ENCODE measurements around the gene MT2A. TPM values are rescaled to one million over a fixed set of nuclear protein-coding genes. Genes with fewer than 3 reads are reported as not detected.

MT2A gene
- total and polyA plus RNA-seq, 10 of the 15 experiments (the other 5 are each of a cell fraction or from before 2014, with no cell fraction given) = 7.3 to 271 (median 53.5) TPM

DNA sequence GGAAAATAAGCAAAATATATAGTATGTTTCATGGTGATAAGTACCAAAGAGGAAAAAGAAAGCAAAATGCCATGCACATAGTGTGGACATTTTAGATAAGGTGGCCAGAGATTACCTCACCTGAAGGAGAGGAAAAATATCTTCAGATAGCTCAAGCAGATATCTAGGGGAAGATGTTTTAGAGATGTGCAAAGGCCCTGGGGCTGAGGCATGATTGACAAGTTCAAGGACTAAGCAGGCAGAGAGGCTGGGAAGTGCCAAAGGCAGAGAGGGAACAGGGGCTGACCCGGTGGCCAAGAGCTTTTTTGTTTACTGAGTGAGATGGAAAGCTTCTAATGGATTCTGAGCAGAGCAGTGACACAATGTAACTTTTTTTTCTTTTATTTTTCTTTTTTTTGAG, 47.9 kb upstream of the MT2A start:
- no TSS peak for BruUV-seq (replicated peaks)
- Histone ChIP-seq H3K79me2 (ENCODE audit: control insufficient read depth, insufficient read depth, low read length) (no peaks in the 10 kb centered on the region), H3K4me2 (ENCODE audit: control insufficient read depth, insufficient read depth) (no peak overlapping the region), H3K27me3 (replicated peaks in 1 of 2; ENCODE audit: control insufficient read depth in 2 of 2, insufficient read depth in 2 of 2, low read length in 1 of 2) (no peaks in the 10 kb centered on the region; a peak in 2 of 4 replicates), H3K9me3 (replicated peaks; ENCODE audit: control insufficient read depth, insufficient read depth, low read length) (no peaks in the 10 kb centered on the region), H3K4me3 (no peak overlapping the region), H3K9ac (ENCODE audit: control insufficient read depth, insufficient read depth, low read length) (no peak overlapping the region), H3K4me1 (ENCODE audit: control insufficient read depth, insufficient read depth, low read length) (no peaks in the 10 kb centered on the region), H4K20me1 (ENCODE audit: control insufficient read depth, insufficient read depth) (no peaks in the 10 kb centered on the region), H3K27ac (ENCODE audit: control insufficient read depth, insufficient read depth) (no peak overlapping the region), H3K36me3 (ENCODE audit: control insufficient read depth in 2 of 2, insufficient read depth in 2 of 2, low read length in 1 of 2) (no peaks in the 10 kb centered on the region), H2AFZ (ENCODE audit: control insufficient read depth, low read depth, low read length) (no peak overlapping the region)
- no peak for ATAC-seq
- ChIA-PET CTCF (interaction anchor here (1.6 kb wide), 1 partner anchor 141 kb away, joined by 3 read pairs; no protein-coding TSS in a partner anchor), SMC1A (ENCODE audit: uncharacterized antibody, unreplicated experiment) (interaction anchor here (1.3 kb wide), 1 partner anchor 13 kb away, joined by 4 read pairs; no protein-coding TSS in a partner anchor), POLR2A (no interaction called here), RAD21 (ENCODE audit: unreplicated experiment) (no interaction called here)
- in situ Hi-C loops (cut with MboI) (no loop called here), intact Hi-C loops (cut with micrococcal nuclease; ENCODE audit: unreplicated experiment) (no loop called here)
- no peak for FAIRE-seq
- TF ChIP-seq CBX5 (IDR thresholded peaks at IDR 0.05; ENCODE audit: low read depth) (no peak), YY1 (IDR thresholded peaks at IDR 0.05; ENCODE audit: low read depth, low read length) (no peak), SP1 (IDR thresholded peaks at IDR 0.05; ENCODE audit: low read depth, low read length) (no peak), POLR2AphosphoS5 (IDR thresholded peaks at IDR 0.05; ENCODE audit: low read length) (no peak)
- TF ChIP-seq, protein P1, sequence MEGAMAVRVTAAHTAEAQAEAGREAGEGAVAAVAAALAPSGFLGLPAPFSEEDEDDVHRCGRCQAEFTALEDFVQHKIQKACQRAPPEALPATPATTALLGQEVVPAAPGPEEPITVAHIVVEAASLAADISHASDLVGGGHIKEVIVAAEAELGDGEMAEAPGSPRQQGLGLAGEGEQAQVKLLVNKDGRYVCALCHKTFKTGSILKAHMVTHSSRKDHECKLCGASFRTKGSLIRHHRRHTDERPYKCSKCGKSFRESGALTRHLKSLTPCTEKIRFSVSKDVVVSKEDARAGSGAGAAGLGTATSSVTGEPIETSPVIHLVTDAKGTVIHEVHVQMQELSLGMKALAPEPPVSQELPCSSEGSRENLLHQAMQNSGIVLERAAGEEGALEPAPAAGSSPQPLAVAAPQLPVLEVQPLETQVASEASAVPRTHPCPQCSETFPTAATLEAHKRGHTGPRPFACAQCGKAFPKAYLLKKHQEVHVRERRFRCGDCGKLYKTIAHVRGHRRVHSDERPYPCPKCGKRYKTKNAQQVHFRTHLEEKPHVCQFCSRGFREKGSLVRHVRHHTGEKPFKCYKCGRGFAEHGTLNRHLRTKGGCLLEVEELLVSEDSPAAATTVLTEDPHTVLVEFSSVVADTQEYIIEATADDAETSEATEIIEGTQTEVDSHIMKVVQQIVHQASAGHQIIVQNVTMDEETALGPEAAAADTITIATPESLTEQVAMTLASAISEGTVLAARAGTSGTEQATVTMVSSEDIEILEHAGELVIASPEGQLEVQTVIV (IDR thresholded peaks at IDR 0.05; ENCODE audit: borderline replicate concordance, partially characterized antibody) = no peak
- DNase-seq (ENCODE audit: low read depth, low spot score) = no peak
- 46% methylated on average over 1 of the region's 1 CpG for whole genome bisulfite sequencing (ENCODE audit: insufficient coverage, insufficient replicate concordance, low lambda C conversion rate, missing lambda C conversion rate)

- Histone ChIP-seq H3K4me1 (ENCODE audit: control insufficient read depth, insufficient read depth, low read length) (no peaks in the 10 kb centered on the region), H3K79me2 (ENCODE audit: control insufficient read depth, insufficient read depth, low read length) (no peaks in the 10 kb centered on the region), H3K27ac (ENCODE audit: control insufficient read depth, insufficient read depth) (no peak overlapping the region), H3K27me3 (replicated peaks in 1 of 2; ENCODE audit: control insufficient read depth in 2 of 2, insufficient read depth in 2 of 2, low read length in 1 of 2) (no peaks in the 10 kb centered on the region; a peak in 2 of 4 replicates), H2AFZ (ENCODE audit: control insufficient read depth, low read depth, low read length) (no peak overlapping the region), H3K4me3 (no peak overlapping the region), H3K9me3 (replicated peaks; ENCODE audit: control insufficient read depth, insufficient read depth, low read length) (no peaks in the 10 kb centered on the region), H3K4me2 (ENCODE audit: control insufficient read depth, insufficient read depth) (no peak overlapping the region), H4K20me1 (ENCODE audit: control insufficient read depth, insufficient read depth) (no peaks in the 10 kb centered on the region), H3K36me3 (ENCODE audit: control insufficient read depth in 2 of 2, insufficient read depth in 2 of 2, low read length in 1 of 2) (no peaks in the 10 kb centered on the region), H3K9ac (ENCODE audit: control insufficient read depth, insufficient read depth, low read length) (no peak overlapping the region)
- ChIA-PET POLR2A (no interaction called here), CTCF (interaction anchor here (1.3 to 1.6 kb wide), 2 partner anchors 10 to 141 kb away, joined by 3 read pairs; no protein-coding TSS in a partner anchor), RAD21 (ENCODE audit: unreplicated experiment) (interaction anchor here (0.9 kb wide), 1 partner anchor 46 kb away, joined by 3 read pairs; no protein-coding TSS in a partner anchor), SMC1A (ENCODE audit: uncharacterized antibody, unreplicated experiment) (interaction anchor here (1.2 to 1.3 kb wide), 2 partner anchors 13 to 141 kb away, joined by 3 to 4 read pairs; no protein-coding TSS in a partner anchor)
- DNase-seq (ENCODE audit: low read depth, low spot score) (no peak), FAIRE-seq (no peak), ATAC-seq (no peak)
- no TSS peak for BruUV-seq (replicated peaks)
- in situ Hi-C loops (cut with MboI) (no loop called here), intact Hi-C loops (cut with micrococcal nuclease; ENCODE audit: unreplicated experiment) (no loop called here)
- no peak for TF ChIP-seq SMC3 (IDR thresholded peaks at IDR 0.05; ENCODE audit: borderline replicate concordance, low read length)
- no peak for TF ChIP-seq CEBPB (IDR thresholded peaks at IDR 0.05; ENCODE audit: borderline replicate concordance in 1 of 2, low read depth in 2 of 2, low read length in 2 of 2)
- TF ChIP-seq RELA (IDR thresholded peaks at IDR 0.05; ENCODE audit: borderline replicate concordance, partially characterized antibody) = no peak
- 29% methylated on average over 1 of the region's 1 CpG for WGBS (ENCODE audit: insufficient coverage, insufficient replicate concordance, low lambda C conversion rate, missing lambda C conversion rate)
These were observed 47.3 kb upstream of the MT2A start for GRCh38 chr16:56561126-56561525.

All from GM12878 (cell line).